ENCODE measurements around the gene KCNN3.

DNA sequence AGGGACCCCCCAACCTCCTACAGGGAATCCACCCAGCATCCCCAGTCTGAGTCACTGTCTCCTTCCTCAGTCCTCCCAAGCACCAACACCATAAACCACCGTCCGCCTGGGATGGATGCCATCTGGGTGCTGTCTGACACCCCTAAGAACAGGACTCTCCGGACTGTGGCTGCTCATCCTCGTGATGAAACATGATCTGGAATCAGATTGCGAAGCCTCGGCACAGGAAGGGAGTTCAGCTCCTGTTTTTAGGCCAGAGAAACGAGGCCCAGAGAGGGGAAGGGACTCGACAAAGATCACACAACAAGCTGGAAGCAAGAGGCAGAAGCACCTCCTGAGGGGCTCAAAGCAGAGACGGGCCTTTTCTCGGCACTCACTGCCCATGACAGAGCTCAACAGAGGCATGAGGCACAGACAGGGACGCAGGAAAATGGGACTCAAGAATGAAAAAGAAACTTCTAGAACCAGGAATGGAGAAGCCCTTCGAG lies 8.4 kb downstream of the KCNN3 start:
- TF ChIP-seq, protein P1, sequence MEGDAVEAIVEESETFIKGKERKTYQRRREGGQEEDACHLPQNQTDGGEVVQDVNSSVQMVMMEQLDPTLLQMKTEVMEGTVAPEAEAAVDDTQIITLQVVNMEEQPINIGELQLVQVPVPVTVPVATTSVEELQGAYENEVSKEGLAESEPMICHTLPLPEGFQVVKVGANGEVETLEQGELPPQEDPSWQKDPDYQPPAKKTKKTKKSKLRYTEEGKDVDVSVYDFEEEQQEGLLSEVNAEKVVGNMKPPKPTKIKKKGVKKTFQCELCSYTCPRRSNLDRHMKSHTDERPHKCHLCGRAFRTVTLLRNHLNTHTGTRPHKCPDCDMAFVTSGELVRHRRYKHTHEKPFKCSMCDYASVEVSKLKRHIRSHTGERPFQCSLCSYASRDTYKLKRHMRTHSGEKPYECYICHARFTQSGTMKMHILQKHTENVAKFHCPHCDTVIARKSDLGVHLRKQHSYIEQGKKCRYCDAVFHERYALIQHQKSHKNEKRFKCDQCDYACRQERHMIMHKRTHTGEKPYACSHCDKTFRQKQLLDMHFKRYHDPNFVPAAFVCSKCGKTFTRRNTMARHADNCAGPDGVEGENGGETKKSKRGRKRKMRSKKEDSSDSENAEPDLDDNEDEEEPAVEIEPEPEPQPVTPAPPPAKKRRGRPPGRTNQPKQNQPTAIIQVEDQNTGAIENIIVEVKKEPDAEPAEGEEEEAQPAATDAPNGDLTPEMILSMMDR (IDR thresholded peaks at IDR 0.05) = no peak
- TF ChIP-seq POLR2A (IDR thresholded peaks at IDR 0.05) = no peak
